ENCODE results near the gene PPP6R1. TPM values are rescaled to one million over a fixed set of nuclear protein-coding genes. Genes with fewer than 3 reads are reported as not detected.

Gene PPP6R1
- total RNA-seq, 2 donors from 2014 or later: 46.7 to 52.3 TPM

DNA sequence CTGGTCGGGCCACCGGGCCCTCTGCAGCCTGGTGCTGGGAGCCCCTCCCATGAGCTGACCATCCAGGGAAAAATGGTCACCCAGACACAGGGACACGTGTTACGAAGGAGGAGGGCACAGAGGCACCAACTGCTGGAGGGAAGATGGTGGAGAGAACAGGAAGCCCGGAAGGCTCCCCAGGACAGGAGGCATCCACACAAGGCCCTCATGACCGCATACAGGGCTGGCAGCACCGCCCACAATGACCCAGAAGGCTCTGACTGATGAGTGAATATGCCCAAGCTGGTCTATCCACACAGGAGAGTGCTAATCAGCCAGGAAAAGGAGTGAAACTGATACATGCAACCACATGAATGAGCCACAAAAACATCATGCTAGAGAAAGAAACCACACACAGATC, 16.3 kb downstream of the PPP6R1 start:
- TF ChIP-seq CTCF (IDR thresholded peaks at IDR 0.05): no peak
- H3K9me3 ChIP-seq: no peaks in the 10 kb centered on the region
- no peak overlapping the region for H3K27ac ChIP-seq
- ATAC-seq (ENCODE audit: insufficient number of reproducible peaks, low FRiP score, low read depth) (no peak), DNase-seq (ENCODE audit: low spot score) (no peak)
- no peak overlapping the region for H3K4me3 ChIP-seq
- H3K4me1 ChIP-seq (ENCODE audit: control insufficient read depth in 1 of 2, low read depth in 2 of 2): no peaks in the 10 kb centered on the region
- peaks cover 80% of the 10 kb centered on the region for H3K36me3 ChIP-seq
- H3K27me3 ChIP-seq (replicated peaks; ENCODE audit: insufficient read depth): no peaks in the 10 kb centered on the region

- no peak for TF ChIP-seq CTCF (IDR thresholded peaks at IDR 0.05)
Measured at GRCh38 chr19:55241935-55242464, 16.8 kb downstream of the PPP6R1 start.

DNA sequence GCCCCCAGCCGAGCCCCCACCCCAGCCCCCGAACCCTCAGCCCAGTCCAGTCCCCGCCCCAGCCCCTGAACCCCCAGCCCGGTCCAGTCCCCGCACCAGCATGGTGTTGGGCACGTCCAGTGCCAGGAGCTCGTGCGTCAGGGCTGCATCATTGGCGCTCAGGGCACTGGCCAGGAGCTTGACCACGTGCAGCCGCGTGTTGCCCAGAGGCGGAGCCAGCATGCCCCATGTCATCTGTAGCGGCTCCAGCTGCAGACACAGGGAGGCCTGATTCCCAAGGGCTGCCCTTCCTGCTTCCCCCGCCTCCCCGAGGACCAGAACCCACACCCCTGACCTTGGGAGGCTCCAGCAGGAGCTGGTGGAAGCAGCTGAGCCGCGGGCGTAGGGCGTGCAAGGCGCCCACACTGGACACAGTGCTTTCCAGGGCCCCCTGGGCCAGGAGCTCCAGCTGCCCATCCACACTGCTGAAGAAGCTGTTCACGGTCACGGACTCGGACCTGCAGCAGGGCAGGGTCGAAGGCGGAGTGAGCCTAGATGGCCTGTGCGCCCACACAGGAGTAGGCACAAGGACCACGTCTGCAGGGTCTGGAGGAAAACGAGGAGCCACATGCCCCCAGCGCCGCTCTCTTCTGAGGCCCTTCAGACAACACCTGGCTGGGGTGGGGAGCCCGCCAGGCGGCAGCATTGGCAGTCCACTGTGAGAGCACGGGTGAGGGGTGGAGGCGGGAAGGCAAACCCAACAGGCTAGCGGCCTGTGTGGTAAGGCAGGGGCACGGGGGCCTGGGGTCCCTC, 17.5 kb downstream of the PPP6R1 start:
- no peak overlapping the region for H3K27ac ChIP-seq
- no peaks in the 10 kb centered on the region for H3K4me1 ChIP-seq (ENCODE audit: control insufficient read depth in 1 of 2, low read depth in 2 of 2)
- H3K27me3 ChIP-seq (replicated peaks; ENCODE audit: insufficient read depth): no peaks in the 10 kb centered on the region
- H3K4me3 ChIP-seq: no peak overlapping the region
- H3K9me3 ChIP-seq: no peaks in the 10 kb centered on the region
- H3K36me3 ChIP-seq: peaks cover 85% of the 10 kb centered on the region
- ATAC-seq (ENCODE audit: insufficient number of reproducible peaks, low FRiP score, low read depth) (no peak), DNase-seq (ENCODE audit: low spot score) (no peak)
- TF ChIP-seq CTCF (IDR thresholded peaks at IDR 0.05): no peak

More at GRCh38 chr19:55241935-55242464, 16.8 kb downstream of the PPP6R1 start:
- ATAC-seq (ENCODE audit: insufficient number of reproducible peaks, low FRiP score, low read depth) (no peak), DNase-seq (ENCODE audit: low spot score) (no peak)
- peaks cover 84% of the 10 kb centered on the region for H3K36me3 ChIP-seq
- no peaks in the 10 kb centered on the region for H3K9me3 ChIP-seq
- H3K4me3 ChIP-seq: no peak overlapping the region
- no peaks in the 10 kb centered on the region for H3K27me3 ChIP-seq (replicated peaks; ENCODE audit: insufficient read depth)
- H3K4me1 ChIP-seq (ENCODE audit: control insufficient read depth in 1 of 2, low read depth in 2 of 2): no peaks in the 10 kb centered on the region
- no peak overlapping the region for H3K27ac ChIP-seq

- TF ChIP-seq CTCF (IDR thresholded peaks at IDR 0.05): no peak
- H3K27me3 ChIP-seq (replicated peaks; ENCODE audit: insufficient read depth): no peaks in the 10 kb centered on the region
- ATAC-seq (ENCODE audit: insufficient number of reproducible peaks, low FRiP score, low read depth) (no peak), DNase-seq (ENCODE audit: low spot score) (no peak)
- no peaks in the 10 kb centered on the region for H3K9me3 ChIP-seq
- H3K4me3 ChIP-seq: no peak overlapping the region
- no peak overlapping the region for H3K27ac ChIP-seq
- H3K4me1 ChIP-seq (ENCODE audit: control insufficient read depth in 1 of 2, low read depth in 2 of 2): no peaks in the 10 kb centered on the region
- peaks cover 84% of the 10 kb centered on the region for H3K36me3 ChIP-seq
Measured at GRCh38 chr19:55240713-55241020, 18.1 kb downstream of the PPP6R1 start.

DNA sequence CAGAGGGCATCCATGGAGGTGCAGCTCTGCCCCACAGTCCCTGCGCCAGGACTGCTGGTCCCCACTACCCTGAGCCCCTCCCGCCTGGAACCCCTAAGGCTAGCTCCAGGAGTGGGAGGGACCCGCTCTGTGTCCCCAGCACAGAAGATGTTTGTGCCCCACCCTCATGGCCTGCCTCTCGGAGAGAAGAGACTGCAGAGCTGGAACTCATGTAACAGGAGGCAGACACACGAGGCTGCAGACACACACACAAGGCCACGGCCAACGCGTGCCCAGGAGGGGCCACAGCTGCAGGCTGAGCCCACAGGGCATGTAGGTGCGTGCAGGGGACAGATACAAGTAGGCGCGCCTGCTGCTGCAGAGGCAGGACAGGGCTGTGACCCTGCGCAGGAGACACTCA, 19.8 kb downstream of the PPP6R1 start:
- peaks cover 71% of the 10 kb centered on the region for H3K36me3 ChIP-seq
- no peak for ATAC-seq (ENCODE audit: insufficient number of reproducible peaks, low FRiP score, low read depth)
- H3K4me1 ChIP-seq (ENCODE audit: control insufficient read depth in 1 of 2, low read depth in 2 of 2): no peaks in the 10 kb centered on the region
- no peak overlapping the region for H3K4me3 ChIP-seq
- no peak for DNase-seq (ENCODE audit: low spot score)
- no peaks in the 10 kb centered on the region for H3K9me3 ChIP-seq
- TF ChIP-seq CTCF (IDR thresholded peaks at IDR 0.05): no peak
- no peak overlapping the region for H3K27ac ChIP-seq
- no peaks in the 10 kb centered on the region for H3K27me3 ChIP-seq (replicated peaks; ENCODE audit: insufficient read depth)
